Measurements from ENCODE around the gene GLYATL3.

- TF ChIP-seq, protein P1, sequence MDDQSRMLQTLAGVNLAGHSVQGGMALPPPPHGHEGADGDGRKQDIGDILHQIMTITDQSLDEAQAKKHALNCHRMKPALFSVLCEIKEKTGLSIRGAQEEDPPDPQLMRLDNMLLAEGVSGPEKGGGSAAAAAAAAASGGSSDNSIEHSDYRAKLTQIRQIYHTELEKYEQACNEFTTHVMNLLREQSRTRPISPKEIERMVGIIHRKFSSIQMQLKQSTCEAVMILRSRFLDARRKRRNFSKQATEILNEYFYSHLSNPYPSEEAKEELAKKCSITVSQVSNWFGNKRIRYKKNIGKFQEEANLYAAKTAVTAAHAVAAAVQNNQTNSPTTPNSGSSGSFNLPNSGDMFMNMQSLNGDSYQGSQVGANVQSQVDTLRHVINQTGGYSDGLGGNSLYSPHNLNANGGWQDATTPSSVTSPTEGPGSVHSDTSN (IDR thresholded peaks at IDR 0.05) = no peak
- no peak for TF ChIP-seq CTCF (IDR thresholded peaks at IDR 0.05)
- TF ChIP-seq, protein P2, sequence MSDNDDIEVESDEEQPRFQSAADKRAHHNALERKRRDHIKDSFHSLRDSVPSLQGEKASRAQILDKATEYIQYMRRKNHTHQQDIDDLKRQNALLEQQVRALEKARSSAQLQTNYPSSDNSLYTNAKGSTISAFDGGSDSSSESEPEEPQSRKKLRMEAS (IDR thresholded peaks at IDR 0.05; ENCODE audit: low read depth) = no peak
- no peak for TF ChIP-seq YY1 (IDR thresholded peaks at IDR 0.05; ENCODE audit: low read depth)
- TF ChIP-seq EP300 (IDR thresholded peaks at IDR 0.05; ENCODE audit: borderline replicate concordance in 1 of 2, low read depth in 1 of 2, low read length in 1 of 2) = no peak
- no peak for TF ChIP-seq RXRA (IDR thresholded peaks at IDR 0.05; ENCODE audit: borderline replicate concordance, low read depth)
- TF ChIP-seq USF2 (IDR thresholded peaks at IDR 0.05; ENCODE audit: borderline replicate concordance, low read depth, low read length) = no peak
- TF ChIP-seq TAF1 (IDR thresholded peaks at IDR 0.05; ENCODE audit: borderline replicate concordance, low read depth, low read length) = no peak
- no peak for TF ChIP-seq REST (IDR thresholded peaks at IDR 0.05; ENCODE audit: low read depth, low read length)
- TF ChIP-seq JUND (IDR thresholded peaks at IDR 0.05) = no peak
- no peak for TF ChIP-seq FOXJ3 (CRISPR knock-in tag; IDR thresholded peaks at IDR 0.05)
- TF ChIP-seq POLR2AphosphoS5 (IDR thresholded peaks at IDR 0.05; ENCODE audit: low read depth, low read length) = no peak
- no peak for TF ChIP-seq MEF2A (IDR thresholded peaks at IDR 0.05; ENCODE audit: borderline replicate concordance, low read depth)
- no peak for TF ChIP-seq SMC3 (IDR thresholded peaks at IDR 0.05; ENCODE audit: low read depth, low read length)
Measured at GRCh38 chr6:49522710-49523593, 23.2 kb downstream of the GLYATL3 start.

Measured in SK-N-SH (cell line).